HG02852 (cell line): ENCODE data around the gene PAQR5.
A peak's percentile ranks its signal among the peaks of the same experiment; 100 is the strongest.

Experiments used
- ATAC-seq: cut with Tn5 transposase; IDR thresholded peaks from one replicate; pipeline ENCODE4 v1.9.1; 2021; ENCODE audit warnings: mild to moderate bottlenecking, moderate library complexity; ENCODE audit not compliant: unreplicated experiment

The PAQR5 gene

DNA sequence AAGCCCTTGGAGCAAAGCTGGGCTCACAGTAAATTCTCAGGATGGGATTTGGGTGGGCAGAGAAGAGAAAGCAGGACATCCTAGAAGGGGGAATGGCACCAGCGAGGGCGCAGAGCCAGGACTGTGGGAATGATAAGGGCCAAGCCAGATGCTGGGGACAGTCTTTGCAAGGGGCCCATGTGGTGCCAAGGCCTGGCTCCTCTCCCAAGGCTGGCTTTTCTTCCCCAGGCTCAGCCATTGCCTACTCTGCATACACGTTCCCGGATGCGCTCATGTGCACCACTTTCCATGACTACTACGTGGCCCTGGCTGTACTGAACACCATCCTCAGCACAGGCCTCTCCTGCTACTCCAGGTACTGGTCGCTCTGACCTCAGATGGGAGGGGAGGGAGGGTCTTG, 90.7 kb downstream of the PAQR5 start:
- no peak for ATAC-seq

GRCh38 chr15:69390575-69390974, 91.9 kb downstream of the PAQR5 start:
- no peak for ATAC-seq

- no peak for ATAC-seq
These were observed 92.5 kb downstream of the PAQR5 start for GRCh38 chr15:69391046-69391757.

DNA sequence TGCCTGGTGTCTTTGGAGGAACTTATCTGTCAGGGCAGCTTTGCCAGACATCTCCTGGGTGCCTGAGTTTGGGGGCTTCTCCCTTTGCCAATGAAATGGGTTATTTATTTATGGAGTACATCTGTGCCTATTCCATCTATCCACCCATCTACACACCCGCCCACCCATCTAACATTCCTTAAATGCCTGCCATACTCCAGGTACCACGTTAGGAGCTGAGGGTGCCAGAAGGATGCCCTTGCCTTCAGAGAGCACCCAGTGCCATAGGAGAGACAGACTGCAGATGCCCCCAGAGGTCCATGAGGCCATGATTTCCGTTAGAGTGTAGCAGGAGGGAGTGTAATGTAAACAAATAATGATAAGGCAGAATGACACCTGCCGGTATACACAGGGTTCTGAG, 93.6 kb downstream of the PAQR5 start:
- no peak for ATAC-seq

GRCh38 chr15:69393831-69394491, 95.2 kb downstream of the PAQR5 start:
- ATAC-seq = no peak

DNA sequence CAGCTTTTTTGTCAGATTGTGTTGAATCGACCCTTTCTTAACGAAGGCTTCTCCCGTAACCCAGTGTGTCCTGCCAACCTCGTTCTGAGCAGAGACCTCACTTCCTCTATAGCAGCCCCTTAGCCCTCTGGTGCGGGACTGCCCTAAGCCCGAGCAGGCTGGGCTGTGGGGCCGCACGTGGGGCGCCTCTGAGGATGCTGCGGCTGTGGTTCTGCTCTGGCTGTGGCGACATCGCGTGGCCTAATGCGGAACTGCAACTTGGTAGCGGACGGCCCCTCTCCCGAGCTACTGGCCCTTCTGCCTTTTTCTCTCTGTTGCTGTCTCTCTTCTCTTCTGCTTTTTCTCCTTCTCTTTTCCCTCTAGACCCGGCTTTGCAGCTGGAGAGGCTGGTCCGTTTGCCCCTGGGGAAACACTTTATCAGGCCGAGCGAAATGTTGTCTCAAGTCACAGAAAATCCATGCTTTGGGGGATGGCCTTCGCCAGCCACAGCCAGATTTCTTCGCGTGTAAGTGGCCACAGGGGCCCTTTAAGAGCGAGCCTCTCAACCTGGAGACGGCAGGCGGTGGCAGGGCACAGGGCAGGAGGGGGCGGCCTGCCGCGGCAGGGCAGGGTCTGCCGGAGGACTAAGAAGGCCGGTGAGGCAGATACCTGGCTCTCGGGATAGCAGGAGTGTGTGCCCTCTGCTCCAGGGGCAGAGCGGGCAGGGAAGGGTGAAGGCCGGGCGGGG, 96.0 kb downstream of the PAQR5 start:
- peak; percentile 68 for ATAC-seq

GRCh38 chr15:69395460-69395859, 96.7 kb downstream of the PAQR5 start:
- no peak for ATAC-seq

GRCh38 chr15:69395991-69396390, 97.3 kb downstream of the PAQR5 start:
- ATAC-seq = no peak

GRCh38 chr15:69398491-69398891, 99.8 kb downstream of the PAQR5 start:
- ATAC-seq = no peak

- no peak for ATAC-seq
These were observed 102.1 kb downstream of the PAQR5 start for GRCh38 chr15:69400850-69401249.

DNA sequence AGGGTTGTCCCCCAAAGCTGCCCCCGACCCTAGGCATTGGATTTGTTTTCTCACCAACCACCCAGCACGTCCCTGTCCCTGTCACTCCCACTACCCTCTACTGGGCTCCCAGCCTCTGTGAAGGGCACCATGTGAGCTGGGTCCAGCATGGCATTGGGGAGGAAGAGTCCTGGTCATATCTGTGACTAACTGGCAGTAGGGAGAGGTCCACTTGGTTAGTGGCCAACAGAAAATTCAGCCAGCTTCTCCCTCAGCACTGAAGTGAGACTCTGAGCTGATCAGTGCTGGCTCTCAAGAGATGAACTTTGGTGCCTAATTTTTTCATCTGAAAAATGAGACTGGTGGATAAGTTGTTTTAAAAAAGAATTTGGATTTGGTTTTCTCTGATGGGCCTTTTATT, 104.1 kb downstream of the PAQR5 start:
- no peak for ATAC-seq

DNA sequence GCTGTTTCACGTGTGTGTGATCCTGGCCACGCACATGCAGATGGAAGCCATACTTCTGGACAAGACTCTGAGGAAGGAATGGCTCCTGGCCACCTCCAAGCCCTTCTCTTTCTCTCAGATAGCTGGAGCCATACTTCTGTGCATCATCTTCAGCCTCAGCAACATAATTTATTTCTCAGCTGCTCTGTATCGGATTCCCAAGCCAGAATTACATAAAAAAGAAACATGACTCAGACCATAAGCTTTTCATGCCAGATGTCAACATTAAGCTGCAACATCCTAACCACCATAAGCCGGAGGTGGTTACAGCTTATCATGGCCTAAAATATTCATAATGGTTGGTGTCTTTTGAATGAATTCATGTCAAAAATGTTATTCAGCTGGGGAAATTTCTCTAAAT, 104.9 kb downstream of the PAQR5 start:
- no peak for ATAC-seq

DNA sequence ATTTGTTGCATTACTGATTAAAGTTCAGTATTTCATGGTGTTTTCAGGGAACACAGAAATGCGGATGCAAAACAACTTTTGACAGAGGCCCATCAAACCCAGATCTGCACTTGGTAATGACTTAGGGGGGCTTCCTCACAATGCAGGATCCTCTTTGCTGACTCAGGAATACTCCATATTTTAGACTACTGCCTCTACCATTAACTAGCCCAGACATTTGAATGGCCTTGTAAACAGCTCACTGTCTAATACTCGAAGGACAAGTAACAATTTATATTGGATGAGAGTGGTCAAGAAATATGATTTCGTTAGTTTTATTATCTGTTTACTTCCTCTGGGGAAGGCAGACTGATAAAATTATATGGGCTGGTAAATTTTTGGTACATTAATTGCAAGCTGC, 106.4 kb downstream of the PAQR5 start:
- ATAC-seq = no peak

- no peak for ATAC-seq
These were observed 109.1 kb downstream of the PAQR5 start for GRCh38 chr15:69407719-69408400.

DNA sequence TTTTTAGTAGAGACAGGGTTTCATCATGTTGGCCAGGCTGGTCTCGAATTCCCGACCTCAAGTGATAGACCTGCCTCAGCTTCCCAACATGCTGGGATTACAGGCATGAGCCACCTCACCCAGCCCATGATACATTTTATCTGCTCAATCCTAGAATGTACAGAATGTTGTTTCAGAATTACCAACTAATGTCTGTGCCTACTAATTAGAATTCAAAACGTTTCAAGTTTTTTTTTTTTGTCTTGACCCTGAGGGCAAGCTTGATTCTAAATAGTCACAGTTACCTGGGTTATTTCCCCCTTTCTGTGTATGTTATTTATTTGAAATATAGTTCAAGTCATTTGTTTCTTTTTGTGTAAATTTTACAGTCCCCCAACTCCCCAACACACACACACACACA, 110.1 kb downstream of the PAQR5 start:
- no peak for ATAC-seq

DNA sequence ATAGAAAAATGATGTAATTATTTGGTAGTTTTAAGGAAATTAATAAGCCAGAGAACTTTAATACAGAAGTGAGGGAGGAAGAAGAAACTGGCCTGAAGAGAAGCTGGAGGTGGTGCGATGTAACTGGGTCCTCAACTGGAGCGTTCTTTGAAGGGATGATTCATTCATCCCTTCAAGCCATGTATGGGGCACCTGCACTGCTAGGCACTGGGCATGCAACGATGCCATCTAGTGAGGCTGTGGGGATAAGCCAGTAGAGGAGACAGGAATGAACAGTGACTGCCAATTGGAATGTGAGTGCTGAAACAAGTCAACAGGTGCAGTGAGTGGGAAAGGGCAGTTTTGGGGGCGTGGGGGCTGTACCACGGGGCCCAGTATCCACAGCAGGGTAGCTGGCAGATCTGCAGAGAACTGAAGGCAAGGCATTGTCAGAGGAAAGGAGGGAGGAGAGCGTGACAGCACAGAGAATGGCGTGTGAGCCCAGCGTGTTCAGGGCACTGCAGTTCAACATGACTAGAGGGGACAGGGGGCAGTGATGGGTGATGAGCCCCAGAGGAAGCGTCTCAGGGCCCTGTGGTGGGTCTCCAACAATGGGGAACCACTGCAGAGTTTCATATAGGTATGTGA, 111.6 kb downstream of the PAQR5 start:
- no peak for ATAC-seq

- no peak for ATAC-seq
These were observed 113.6 kb downstream of the PAQR5 start for GRCh38 chr15:69412274-69412673.

- ATAC-seq = no peak
These were observed 114.0 kb downstream of the PAQR5 start for GRCh38 chr15:69412701-69413100.

DNA sequence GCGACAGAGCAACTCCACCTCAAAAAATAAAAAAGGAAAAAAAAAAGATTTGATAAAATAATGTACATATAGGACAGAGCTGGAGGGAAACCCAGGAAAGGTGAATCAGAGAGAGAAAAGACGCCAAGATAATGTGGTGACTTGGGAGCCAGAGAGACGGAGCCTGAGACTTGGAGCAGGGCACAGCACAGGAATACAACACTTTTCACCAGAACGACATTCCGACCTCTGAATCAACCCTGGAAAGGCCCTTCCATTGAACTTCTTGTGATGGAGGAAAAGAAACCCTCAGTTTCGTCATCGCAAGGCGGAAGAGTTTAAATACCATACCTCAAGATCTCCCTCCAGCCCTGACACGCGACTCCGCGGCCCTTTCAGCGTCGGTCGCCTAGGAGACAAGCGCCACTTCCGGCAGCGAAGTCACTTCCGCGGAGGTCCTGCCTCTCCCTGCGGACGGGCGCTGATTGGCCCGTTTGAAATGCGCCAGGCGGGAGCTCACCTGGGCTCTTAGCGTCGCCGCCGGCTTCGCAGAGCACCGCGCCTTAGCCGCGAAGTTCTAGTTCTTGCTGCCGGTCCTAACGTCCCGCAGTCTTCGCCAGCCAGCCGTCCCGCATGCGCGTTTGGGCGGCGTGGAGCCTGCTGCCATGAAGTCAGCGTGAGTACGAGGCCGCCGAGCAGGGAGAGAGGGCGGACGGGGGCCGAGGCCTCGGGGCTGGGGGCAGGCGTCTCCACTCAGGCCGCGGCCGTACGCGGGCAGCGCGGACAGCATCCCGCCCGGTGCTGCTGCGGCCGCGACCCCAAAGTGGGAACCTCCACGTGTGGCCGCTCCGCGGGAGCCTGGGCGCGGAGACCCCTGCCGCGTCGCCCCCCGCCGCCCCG, 115.3 kb downstream of the PAQR5 start, which contains the start of gene KIF23:
Gene KIF23, plus strand, starts transcription at position 528 of the 879 bp plus-strand sequence. Its CDS starts 117 bp downstream, at position 645.
- peak; percentile 92 for ATAC-seq

- ATAC-seq = peak; percentile 39
These were observed 116.0 kb downstream of the PAQR5 start for GRCh38 chr15:69414701-69415167.
